HCT116 (cell line): ENCODE measurements around the gene PRPF40B. TPM values are rescaled to one million over a fixed set of nuclear protein-coding genes. Genes with fewer than 3 reads are reported as not detected.

ENCODE experiments used
- ATAC-seq: fragments of 200-7000 bp; cut with Tn5 transposase; 2 replicates; pipeline ENCODE4 v1.9.1; 2020; ENCODE audit warnings: mild to moderate bottlenecking, moderate library complexity
- BruUV-seq: library from RNA; stranded (reverse); fragments of 400-500 nt; replicated peaks from 2 replicates; lab custom pipeline; 2021; lab: Mats Ljungman, UMichigan
- CTCF ChIA-PET: fragments of 300-600 bp; sonication (Branson Sonifier 250); formaldehyde crosslinking; loops from one replicate; lab custom pipeline; 2021; ENCODE audit warnings: antibody characterized with exemption; lab: Charles Lee
- POLR2A ChIA-PET: fragments of 300-600, 350-600 bp; sonication (Branson Sonifier 250); formaldehyde crosslinking; loops from one replicate; lab custom pipeline; 2021; ENCODE audit warnings: antibody characterized with exemption; lab: Charles Lee
- RAD21 ChIA-PET, 2 experiments: fragments of 300-600 bp; sonication (Branson Sonifier 250); formaldehyde crosslinking; loops; one replicate each; lab custom pipeline; 2023; ENCODE audit warnings: low total read pairs in 2 of 2; ENCODE audit not compliant: uncharacterized antibody in 2 of 2, unreplicated experiment in 2 of 2, low non-redundant PET in 1 of 2; lab: Charles Lee
- DNase-seq: peaks from one replicate; pipeline ENCODE4 v3.0.0-alpha.2; 2010; ENCODE audit warnings: low read depth, low spot score
- H2AFZ ChIP-seq: fragments of 200-600 bp; shearing (Covaris generic), sonication (generic); 2 replicates; pipeline ENCODE4 v1.6.1; 2017; ENCODE audit warnings: low read depth, mixed run types, mixed read lengths, antibody characterized with exemption, low read length; ENCODE audit not compliant: poor library complexity, severe bottlenecking
- H3K27ac ChIP-seq: 2 replicates; pipeline ENCODE4 v1.5.1; 2012; ENCODE audit warnings: low read depth, low read length
- H3K27me3 ChIP-seq: fragments of 200-600 bp; sonication (generic); 2 replicates; pipeline ENCODE4 v1.6.1; 2016; ENCODE audit warnings: mixed run types, low read length, mixed read lengths; ENCODE audit not compliant: insufficient read depth
- H3K36me3 ChIP-seq, 2 experiments: fragments of 200-500 bp in 1 of 2; fragments of 200-600 bp in 1 of 2; sonication (Bioruptor generic) in 1 of 2; sonication (generic) in 1 of 2; 2 replicates each; pipeline versions ENCODE4 v1.5.1 to v1.6.1; 2014 to 2016; ENCODE audit warnings: low read length in 2 of 2, inconsistent platforms in 1 of 2, mixed read lengths in 1 of 2, mixed run types in 1 of 2; ENCODE audit not compliant: insufficient read depth in 2 of 2, control insufficient read depth in 1 of 2
- H3K4me1 ChIP-seq, 2 experiments: fragments of 200-600 bp in 1 of 2; sonication (generic) in 1 of 2; 2 replicates each; pipeline versions ENCODE4 v1.5.1 to v1.6.1; 2012 to 2017; ENCODE audit warnings: low read length in 2 of 2, inconsistent platforms in 1 of 2, mild to moderate bottlenecking in 1 of 2, mixed read lengths in 1 of 2, mixed run types in 1 of 2, moderate library complexity in 1 of 2; ENCODE audit not compliant: insufficient read depth in 2 of 2, control insufficient read depth in 1 of 2
- H3K4me2 ChIP-seq: fragments of 200-600 bp; sonication (generic); 2 replicates; pipeline ENCODE4 v1.6.1; 2017; ENCODE audit warnings: mixed run types, low read length, mixed read lengths
- H3K4me3 ChIP-seq, 2 experiments: fragments of 200-600 bp in 1 of 2; sonication (generic) in 1 of 2; replicated peaks in 1 of 2; 2 replicates each; pipeline ENCODE4 v1.5.1; 2011 to 2016; ENCODE audit warnings: low read length in 2 of 2, control low read depth in 1 of 2, low read depth in 1 of 2, mild to moderate bottlenecking in 1 of 2, mixed read lengths in 1 of 2, mixed run types in 1 of 2
- H3K79me2 ChIP-seq: fragments of 200-600 bp; sonication (generic); 2 replicates; pipeline ENCODE4 v1.6.1; 2017; ENCODE audit warnings: mild to moderate bottlenecking, mixed run types, low read length, moderate library complexity, mixed read lengths; ENCODE audit not compliant: insufficient read depth
- H3K9ac ChIP-seq: fragments of 200-600 bp; sonication (generic); 2 replicates; pipeline ENCODE4 v1.6.1; 2016; ENCODE audit warnings: low read length, mixed read lengths
- H3K9me2 ChIP-seq: fragments of 200-600 bp; sonication (generic), shearing (Covaris generic); 2 replicates; pipeline ENCODE4 v1.6.1; 2017; ENCODE audit warnings: mixed run types, mild to moderate bottlenecking, moderate library complexity; ENCODE audit not compliant: insufficient read depth
- H3K9me3 ChIP-seq, 2 experiments: fragments of 200-500 bp in 1 of 2; fragments of 200-600 bp in 1 of 2; sonication (Bioruptor generic) in 1 of 2; sonication (generic) in 1 of 2; 2 replicates each; pipeline ENCODE4 v1.6.1; 2014 to 2017; ENCODE audit warnings: low read length in 2 of 2, mixed read lengths in 2 of 2, inconsistent platforms in 1 of 2, low read depth in 1 of 2, mild to moderate bottlenecking in 1 of 2, mixed run types in 1 of 2, moderate library complexity in 1 of 2; ENCODE audit not compliant: control insufficient read depth in 1 of 2, insufficient read depth in 1 of 2
- H4K20me1 ChIP-seq: fragments of 200-600 bp; sonication (generic), shearing (Covaris generic); 2 replicates; pipeline ENCODE4 v1.6.1; 2017; ENCODE audit warnings: mixed run types, mild to moderate bottlenecking, moderate library complexity; ENCODE audit not compliant: insufficient read depth
- ATF3 ChIP-seq: IDR thresholded peaks from 2 replicates; pipeline ENCODE4 v1.6.1; 2012
- CBX3 ChIP-seq: IDR thresholded peaks from 2 replicates; pipeline ENCODE4 v1.6.1; 2012; ENCODE audit warnings: low read depth
- CTCF ChIP-seq, 3 experiments: fragments of 200-600 bp in 1 of 3; sonication (generic) in 1 of 3; IDR thresholded peaks in 2 of 3; conservative IDR thresholded peaks in 1 of 3; 2 replicates each; pipeline ENCODE4 v1.5.1; 2012 to 2017; ENCODE audit warnings: low read depth in 2 of 3, low read length in 2 of 3, antibody characterized with exemption in 1 of 3, borderline replicate concordance in 1 of 3, control low read depth in 1 of 3, mild to moderate bottlenecking in 1 of 3, mixed read lengths in 1 of 3, mixed run types in 1 of 3, moderate library complexity in 1 of 3; ENCODE audit not compliant: insufficient read depth in 1 of 3
- EGR1 ChIP-seq: IDR thresholded peaks from 2 replicates; pipeline ENCODE4 v1.6.1; 2012; ENCODE audit warnings: low read depth
- JUND ChIP-seq: IDR thresholded peaks from 2 replicates; pipeline ENCODE4 v1.6.1; 2012
- POLR2AphosphoS5 ChIP-seq: IDR thresholded peaks from 2 replicates; pipeline ENCODE4 v1.6.1; 2011; ENCODE audit warnings: mild to moderate bottlenecking, low read depth, low read length, moderate library complexity
- RAD21 ChIP-seq: IDR thresholded peaks from 2 replicates; pipeline ENCODE4 v1.6.1; 2012; ENCODE audit warnings: low read depth, mild to moderate bottlenecking
- SRF ChIP-seq: IDR thresholded peaks from 2 replicates; pipeline ENCODE4 v1.6.1; 2012; ENCODE audit warnings: low read depth
- TCF7L2 ChIP-seq: IDR thresholded peaks from 2 replicates; pipeline ENCODE4 v1.7.0; 2011; ENCODE audit warnings: borderline replicate concordance, inconsistent platforms; ENCODE audit not compliant: insufficient read depth, insufficient read length; ENCODE audit errors: extremely low read depth
- ZNF274 ChIP-seq: fragments of 200-500 bp; sonication (Bioruptor generic); IDR thresholded peaks from 2 replicates; pipeline ENCODE4 v1.6.1; 2014; ENCODE audit warnings: mild to moderate bottlenecking, low read depth, low read length, inconsistent platforms
- intact Hi-C: fragments of 100-400 bp; cut with micrococcal nuclease; formaldehyde crosslinking; loops from 2 replicates; pipeline ENCODE4 v1.10.0; 2022
- total RNA-seq: library from RNA; stranded (reverse); gene quantifications from one replicate; pipeline ENCODE4 v1.2.1, GENCODE V29; 2021; ENCODE audit not compliant: unreplicated experiment
- TF ChIP-seq, protein P1 (sequence below): IDR thresholded peaks from 2 replicates; pipeline ENCODE4 v1.6.1; 2011; ENCODE audit warnings: mild to moderate bottlenecking, low read length, moderate library complexity; ENCODE audit not compliant: insufficient replicate concordance; ENCODE audit errors: extremely low read depth

Gene PRPF40B
- total RNA-seq, 1 experiment from 2014 or later: 29.0 TPM

DNA sequence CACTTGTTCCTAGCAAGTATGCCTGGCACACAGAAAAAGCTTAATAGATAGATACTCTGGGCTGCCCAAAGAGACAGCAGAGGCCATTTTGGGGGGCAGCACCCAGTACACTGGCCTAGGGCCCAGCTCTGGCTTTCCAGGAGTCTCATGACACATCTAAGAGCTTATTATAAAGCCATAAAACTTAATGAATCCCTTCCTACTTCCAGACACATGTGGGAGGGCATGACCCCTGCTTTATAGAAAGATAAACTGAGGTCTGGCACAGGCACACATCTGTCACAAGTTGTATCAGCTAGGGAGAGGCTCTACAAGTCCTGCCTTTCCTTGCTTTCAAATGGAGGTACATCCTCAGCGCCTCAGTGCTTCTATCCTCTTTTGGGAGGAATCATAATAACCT lies 56.7 kb downstream of the PRPF40B start:
- Histone ChIP-seq H2AFZ (no peak overlapping the region), H3K36me3 (no peaks in the 10 kb centered on the region), H3K9me2 (no peaks in the 10 kb centered on the region), H4K20me1 (no peaks in the 10 kb centered on the region), H3K4me1 (no peaks in the 10 kb centered on the region), H3K27ac (no peak overlapping the region), H3K79me2 (no peaks in the 10 kb centered on the region), H3K9ac (no peak overlapping the region), H3K4me3 (no peak overlapping the region), H3K27me3 (no peaks in the 10 kb centered on the region), H3K4me2 (no peak overlapping the region), H3K9me3 (no peaks in the 10 kb centered on the region)
- intact Hi-C loops: no loop called here
- BruUV-seq: no TSS peak
- ChIA-PET POLR2A (interaction anchor here (0.7 kb wide), 1 partner anchor 61 kb away, joined by 3 read pairs; the partner anchor contains the start of gene TMBIM6), CTCF (no interaction called here), RAD21 (no interaction called here)
- TF ChIP-seq, protein P1, sequence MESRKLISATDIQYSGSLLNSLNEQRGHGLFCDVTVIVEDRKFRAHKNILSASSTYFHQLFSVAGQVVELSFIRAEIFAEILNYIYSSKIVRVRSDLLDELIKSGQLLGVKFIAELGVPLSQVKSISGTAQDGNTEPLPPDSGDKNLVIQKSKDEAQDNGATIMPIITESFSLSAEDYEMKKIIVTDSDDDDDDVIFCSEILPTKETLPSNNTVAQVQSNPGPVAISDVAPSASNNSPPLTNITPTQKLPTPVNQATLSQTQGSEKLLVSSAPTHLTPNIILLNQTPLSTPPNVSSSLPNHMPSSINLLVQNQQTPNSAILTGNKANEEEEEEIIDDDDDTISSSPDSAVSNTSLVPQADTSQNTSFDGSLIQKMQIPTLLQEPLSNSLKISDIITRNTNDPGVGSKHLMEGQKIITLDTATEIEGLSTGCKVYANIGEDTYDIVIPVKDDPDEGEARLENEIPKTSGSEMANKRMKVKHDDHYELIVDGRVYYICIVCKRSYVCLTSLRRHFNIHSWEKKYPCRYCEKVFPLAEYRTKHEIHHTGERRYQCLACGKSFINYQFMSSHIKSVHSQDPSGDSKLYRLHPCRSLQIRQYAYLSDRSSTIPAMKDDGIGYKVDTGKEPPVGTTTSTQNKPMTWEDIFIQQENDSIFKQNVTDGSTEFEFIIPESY: no peak
- TF ChIP-seq RAD21 (no peak), EGR1 (no peak), CTCF (IDR thresholded peaks at IDR 0.05 in 2 of 3, conservative IDR thresholded peaks at IDR 0.05 in 1 of 3; ENCODE audit: borderline replicate concordance in 1 of 3, insufficient read depth in 1 of 3, low read depth in 2 of 3, low read length in 2 of 3) (no peak), JUND (no peak), POLR2AphosphoS5 (no peak), TCF7L2 (no peak), CBX3 (no peak), ZNF274 (no peak), SRF (no peak), ATF3 (no peak)
- ATAC-seq (no peak), DNase-seq (no peak)
